ENCODE data around the gene DYNLT4. TPM values are rescaled to one million over a fixed set of nuclear protein-coding genes. Genes with fewer than 3 reads are reported as not detected.

Gene DYNLT4
- 1 to 10 TPM; 1.9 to 2.2 TPM for total RNA-seq

GRCh38 chr1:44806704-44807363 lies at the start of gene DYNLT4:
Gene DYNLT4 (minus strand): TSS chr1:44807351. CDS start chr1:44806668, 683 bp downstream.
- H3K36me3 Mint-ChIP-seq (ENCODE audit: low read depth), result peaks cover 63% of the 10 kb centered on the region
- CTCF ChIA-PET, result interaction anchor here (1.3 to 7.3 kb wide), 2 partner anchors 13 to 76 kb away, joined by 3 to 66 read pairs; partner anchors contain the start of gene RNU5D-1

GRCh38 chr1:44855742-44856141 lies 48.6 kb upstream of the DYNLT4 start:
- no peak overlapping the region for H3K4me3 Mint-ChIP-seq
- H3K9me3 Mint-ChIP-seq, result no peaks in the 10 kb centered on the region
- H3K27me3 Mint-ChIP-seq, result no peaks in the 10 kb centered on the region
- peaks cover 17% of the 10 kb centered on the region for H3K36me3 Mint-ChIP-seq (ENCODE audit: low read depth)
- CTCF ChIA-PET, result interaction anchor here (0.7 kb wide), 1 partner anchor 894 kb away, joined by 3 read pairs; no protein-coding TSS in a partner anchor
- no peak for DNase-seq
- H3K27ac Mint-ChIP-seq, result no peak overlapping the region
- H3K4me1 Mint-ChIP-seq, result no peaks in the 10 kb centered on the region
- POLR2A ChIA-PET, result no interaction called here

More at GRCh38 chr1:44806704-44807363, at the start of gene DYNLT4:
- Mint-ChIP-seq H3K27ac (peak within 1 kb of the TSS; percentile 98), H3K27me3 (no peaks in the 10 kb centered on the region), H3K9me3 (no peaks in the 10 kb centered on the region), H3K4me3 (peak within 1 kb of the TSS; percentile 73), H3K4me1 (peaks cover 92% of the 10 kb centered on the region)
- no peak for DNase-seq
- POLR2A ChIA-PET, result interaction anchor here (0.9 to 16.4 kb wide), 13 partner anchors 10 to 693 kb away, joined by 3 to 960 read pairs (median 23); partner anchors contain the start of genes BEST4, CCDC163, EIF2B3 and HECTD3

GRCh38 chr1:44854970-44855369 lies 47.8 kb upstream of the DYNLT4 start:
- no peak overlapping the region for H3K27ac Mint-ChIP-seq
- H3K9me3 Mint-ChIP-seq, result no peaks in the 10 kb centered on the region
- CTCF ChIA-PET, result no interaction called here
- H3K27me3 Mint-ChIP-seq, result no peaks in the 10 kb centered on the region
- DNase-seq, result no peak
- H3K36me3 Mint-ChIP-seq (ENCODE audit: low read depth), result peaks cover 17% of the 10 kb centered on the region
- no peaks in the 10 kb centered on the region for H3K4me1 Mint-ChIP-seq
- POLR2A ChIA-PET, result no interaction called here
- H3K4me3 Mint-ChIP-seq, result no peak overlapping the region

- Mint-ChIP-seq H3K4me3 (no peak overlapping the region), H3K36me3 (ENCODE audit: low read depth) (peaks cover 17% of the 10 kb centered on the region), H3K27ac (no peak overlapping the region), H3K9me3 (no peaks in the 10 kb centered on the region), H3K4me1 (no peaks in the 10 kb centered on the region), H3K27me3 (no peaks in the 10 kb centered on the region)
- CTCF ChIA-PET, result interaction anchor here (0.6 to 0.7 kb wide), 2 partner anchors 35 to 112 kb away, joined by 3 to 4 read pairs; no protein-coding TSS in a partner anchor
- DNase-seq, result no peak
- POLR2A ChIA-PET, result interaction anchor here (0.7 kb wide), 1 partner anchor 187 kb away, joined by 4 read pairs; no protein-coding TSS in a partner anchor
Measured at GRCh38 chr1:44853201-44853600, 46.0 kb upstream of the DYNLT4 start.

GRCh38 chr1:44851308-44851707 lies 44.2 kb upstream of the DYNLT4 start:
- POLR2A ChIA-PET, result no interaction called here
- Mint-ChIP-seq H3K4me1 (no peaks in the 10 kb centered on the region), H3K36me3 (ENCODE audit: low read depth) (peaks cover 13% of the 10 kb centered on the region), H3K27ac (no peak overlapping the region), H3K4me3 (no peak overlapping the region), H3K9me3 (no peaks in the 10 kb centered on the region), H3K27me3 (no peaks in the 10 kb centered on the region)
- no peak for DNase-seq
- CTCF ChIA-PET, result no interaction called here

- H3K27me3 Mint-ChIP-seq, result peaks cover 2% of the 10 kb centered on the region
- DNase-seq, result no peak
- H3K4me3 Mint-ChIP-seq, result no peak overlapping the region
- CTCF ChIA-PET, result no interaction called here
- no peak overlapping the region for H3K27ac Mint-ChIP-seq
- no peaks in the 10 kb centered on the region for H3K9me3 Mint-ChIP-seq
- H3K4me1 Mint-ChIP-seq, result no peaks in the 10 kb centered on the region
- peaks cover 11% of the 10 kb centered on the region for H3K36me3 Mint-ChIP-seq (ENCODE audit: low read depth)
- POLR2A ChIA-PET, result no interaction called here
Measured at GRCh38 chr1:44849575-44850132, 42.5 kb upstream of the DYNLT4 start.

- peaks cover 9% of the 10 kb centered on the region for H3K36me3 Mint-ChIP-seq (ENCODE audit: low read depth)
- no peaks in the 10 kb centered on the region for H3K9me3 Mint-ChIP-seq
- no peak overlapping the region for H3K4me3 Mint-ChIP-seq
- POLR2A ChIA-PET, result interaction anchor here (1.0 to 2.0 kb wide), 3 partner anchors 25 to 117 kb away, joined by 3 to 10 read pairs (median 3); partner anchors contain the start of gene RNU5D-1
- CTCF ChIA-PET, result interaction anchor here (0.6 to 1.1 kb wide), 2 partner anchors 13 to 74 kb away, joined by 3 to 4 read pairs; no protein-coding TSS in a partner anchor
- H3K4me1 Mint-ChIP-seq, result no peaks in the 10 kb centered on the region
- peaks cover 7% of the 10 kb centered on the region for H3K27me3 Mint-ChIP-seq
- no peak for DNase-seq
- H3K27ac Mint-ChIP-seq, result no peak overlapping the region
Measured at GRCh38 chr1:44848456-44849181, 41.5 kb upstream of the DYNLT4 start.

- no peaks in the 10 kb centered on the region for H3K9me3 Mint-ChIP-seq
- no peak overlapping the region for H3K4me3 Mint-ChIP-seq
- no peak for DNase-seq
- POLR2A ChIA-PET, result interaction anchor here (1.0 to 2.0 kb wide), 2 partner anchors 29 to 117 kb away, joined by 3 to 10 read pairs; partner anchors contain the start of gene RNU5D-1
- no peaks in the 10 kb centered on the region for H3K4me1 Mint-ChIP-seq
- peaks cover 7% of the 10 kb centered on the region for H3K27me3 Mint-ChIP-seq
- peaks cover 8% of the 10 kb centered on the region for H3K36me3 Mint-ChIP-seq (ENCODE audit: low read depth)
- no peak overlapping the region for H3K27ac Mint-ChIP-seq
- CTCF ChIA-PET, result interaction anchor here (1.1 kb wide), 1 partner anchor 12 kb away, joined by 4 read pairs; no protein-coding TSS in a partner anchor
Measured at GRCh38 chr1:44847845-44848244, 40.7 kb upstream of the DYNLT4 start.

GRCh38 chr1:44846985-44847384 lies 39.8 kb upstream of the DYNLT4 start:
- Mint-ChIP-seq H3K9me3 (no peaks in the 10 kb centered on the region), H3K4me1 (peaks cover under 1% of the 10 kb centered on the region), H3K27ac (no peak overlapping the region), H3K27me3 (peaks cover 15% of the 10 kb centered on the region), H3K4me3 (no peak overlapping the region), H3K36me3 (ENCODE audit: low read depth) (peaks cover 6% of the 10 kb centered on the region)
- DNase-seq, result no peak
- CTCF ChIA-PET, result no interaction called here
- POLR2A ChIA-PET, result no interaction called here

GRCh38 chr1:44842862-44843655 lies 35.9 kb upstream of the DYNLT4 start, which contains the start of gene PTCH2:
Gene PTCH2 (minus strand): TSS chr1:44843253. CDS start chr1:44842932, 321 bp downstream.
- POLR2A ChIA-PET, result interaction anchor here (1.0 to 1.4 kb wide), 4 partner anchors 12 to 168 kb away, joined by 3 to 4 read pairs (median 3); partner anchors contain the start of genes HECTD3 and RPS8
- H3K4me3 Mint-ChIP-seq, result no peak within 1 kb of the TSS

GRCh38 chr1:44842486-44842861 lies 35.3 kb upstream of the DYNLT4 start:
- Mint-ChIP-seq H3K27ac (no peak overlapping the region), H3K36me3 (ENCODE audit: low read depth) (peaks cover 6% of the 10 kb centered on the region), H3K4me1 (peaks cover 4% of the 10 kb centered on the region), H3K27me3 (peaks cover 23% of the 10 kb centered on the region), H3K4me3 (no peak overlapping the region), H3K9me3 (no peaks in the 10 kb centered on the region)
- no peak for DNase-seq
- CTCF ChIA-PET, result interaction anchor here (0.5 kb wide), 1 partner anchor 573 kb away, joined by 4 read pairs; no protein-coding TSS in a partner anchor
- POLR2A ChIA-PET, result interaction anchor here (1.0 to 1.4 kb wide), 3 partner anchors 12 to 169 kb away, joined by 3 to 4 read pairs (median 3); partner anchors contain the start of gene HECTD3

More at GRCh38 chr1:44842862-44843655, 35.9 kb upstream of the DYNLT4 start, which contains the start of gene PTCH2:
- H3K9me3 Mint-ChIP-seq, result no peaks in the 10 kb centered on the region
- H3K27me3 Mint-ChIP-seq, result peaks cover 23% of the 10 kb centered on the region
- peaks cover 6% of the 10 kb centered on the region for H3K36me3 Mint-ChIP-seq (ENCODE audit: low read depth)
- H3K27ac Mint-ChIP-seq, result no peak within 1 kb of the TSS
- no peak for DNase-seq
- peaks cover 4% of the 10 kb centered on the region for H3K4me1 Mint-ChIP-seq
- CTCF ChIA-PET, result interaction anchor here (0.5 kb wide), 1 partner anchor 573 kb away, joined by 4 read pairs; no protein-coding TSS in a partner anchor

- Mint-ChIP-seq H3K9me3 (no peaks in the 10 kb centered on the region), H3K4me1 (peaks cover 11% of the 10 kb centered on the region), H3K27ac (no peak overlapping the region), H3K4me3 (no peak overlapping the region), H3K27me3 (peaks cover 21% of the 10 kb centered on the region), H3K36me3 (ENCODE audit: low read depth) (peaks cover 1% of the 10 kb centered on the region)
- ChIA-PET POLR2A (no interaction called here), CTCF (no interaction called here)
- no peak for DNase-seq
Measured at GRCh38 chr1:44839576-44839975, 32.4 kb upstream of the DYNLT4 start.

Measured in activated CD4-positive, alpha-beta memory T cell treated with anti-CD3 and anti-CD28 coated beads, Interleukin-2, amount 10 ng/mL, durations not matched to agents 7 days and 5 days (primary cell).